BE2C (cell line): ENCODE results near the gene TUB.

Experiments
- DNase-seq: peaks from one replicate; pipeline ENCODE4 v3.0.0-alpha.2; 2020
- H3K27me3 ChIP-seq: fragments of 250-450 bp; sonication (Bioruptor Pico); 2 replicates; pipeline ENCODE4 v1.5.1; 2020; ENCODE audit warnings: mild to moderate bottlenecking
- H3K36me3 ChIP-seq: fragments of 250-450 bp; sonication (Bioruptor Pico); 2 replicates; pipeline ENCODE4 v1.5.1; 2020; ENCODE audit warnings: mild to moderate bottlenecking
- H3K4me1 ChIP-seq: fragments of 250-450 bp; sonication (Bioruptor Pico); 2 replicates; pipeline ENCODE4 v1.5.1; 2020
- H3K4me3 ChIP-seq: 2 replicates; pipeline ENCODE4 v1.5.1; 2011; ENCODE audit warnings: low read depth, low read length
- H3K9me3 ChIP-seq: fragments of 250-450 bp; sonication (Bioruptor Pico); 2 replicates; pipeline ENCODE4 v1.5.1; 2020
- TF ChIP-seq, protein P1 (sequence below): IDR thresholded peaks from 2 replicates; pipeline ENCODE4 v1.5.1; 2012; ENCODE audit warnings: mild to moderate bottlenecking, low read depth, low read length

The TUB gene

DNA sequence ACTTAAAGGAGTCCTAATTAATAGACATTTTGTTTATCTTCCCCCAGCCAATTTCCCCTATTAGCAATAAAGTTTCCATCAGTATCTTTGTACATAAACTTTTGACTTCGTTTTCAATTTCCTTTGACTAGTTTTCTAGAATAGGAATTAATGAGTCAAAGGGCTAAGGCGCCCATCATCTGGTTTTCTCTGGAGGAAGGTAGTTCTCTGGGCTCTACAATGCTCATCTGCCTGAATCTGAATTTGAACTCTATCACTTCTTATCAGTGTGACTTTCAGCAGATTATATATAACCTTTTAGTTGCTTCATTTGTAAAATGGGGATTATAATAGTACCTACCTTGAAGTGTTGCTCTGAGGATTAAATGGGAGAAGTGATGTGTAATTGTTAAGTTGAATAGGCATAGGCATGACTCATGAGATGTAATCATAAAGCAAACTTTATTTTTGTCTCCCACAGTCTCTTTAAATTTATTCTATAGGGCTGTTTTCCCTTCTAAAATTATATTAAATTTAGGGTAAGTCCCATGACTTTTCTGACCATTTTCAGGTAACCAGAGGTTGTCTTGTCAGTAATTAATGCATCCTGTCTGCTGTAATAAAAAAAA, 5.8 kb upstream of the TUB start:
- Histone ChIP-seq H3K4me1 (peaks cover 1% of the 10 kb centered on the region), H3K36me3 (no peaks in the 10 kb centered on the region), H3K9me3 (no peaks in the 10 kb centered on the region), H3K27me3 (no peaks in the 10 kb centered on the region), H3K4me3 (no peak overlapping the region)
- TF ChIP-seq, protein P1, sequence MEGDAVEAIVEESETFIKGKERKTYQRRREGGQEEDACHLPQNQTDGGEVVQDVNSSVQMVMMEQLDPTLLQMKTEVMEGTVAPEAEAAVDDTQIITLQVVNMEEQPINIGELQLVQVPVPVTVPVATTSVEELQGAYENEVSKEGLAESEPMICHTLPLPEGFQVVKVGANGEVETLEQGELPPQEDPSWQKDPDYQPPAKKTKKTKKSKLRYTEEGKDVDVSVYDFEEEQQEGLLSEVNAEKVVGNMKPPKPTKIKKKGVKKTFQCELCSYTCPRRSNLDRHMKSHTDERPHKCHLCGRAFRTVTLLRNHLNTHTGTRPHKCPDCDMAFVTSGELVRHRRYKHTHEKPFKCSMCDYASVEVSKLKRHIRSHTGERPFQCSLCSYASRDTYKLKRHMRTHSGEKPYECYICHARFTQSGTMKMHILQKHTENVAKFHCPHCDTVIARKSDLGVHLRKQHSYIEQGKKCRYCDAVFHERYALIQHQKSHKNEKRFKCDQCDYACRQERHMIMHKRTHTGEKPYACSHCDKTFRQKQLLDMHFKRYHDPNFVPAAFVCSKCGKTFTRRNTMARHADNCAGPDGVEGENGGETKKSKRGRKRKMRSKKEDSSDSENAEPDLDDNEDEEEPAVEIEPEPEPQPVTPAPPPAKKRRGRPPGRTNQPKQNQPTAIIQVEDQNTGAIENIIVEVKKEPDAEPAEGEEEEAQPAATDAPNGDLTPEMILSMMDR, result no peak
- DNase-seq, result no peak

DNA sequence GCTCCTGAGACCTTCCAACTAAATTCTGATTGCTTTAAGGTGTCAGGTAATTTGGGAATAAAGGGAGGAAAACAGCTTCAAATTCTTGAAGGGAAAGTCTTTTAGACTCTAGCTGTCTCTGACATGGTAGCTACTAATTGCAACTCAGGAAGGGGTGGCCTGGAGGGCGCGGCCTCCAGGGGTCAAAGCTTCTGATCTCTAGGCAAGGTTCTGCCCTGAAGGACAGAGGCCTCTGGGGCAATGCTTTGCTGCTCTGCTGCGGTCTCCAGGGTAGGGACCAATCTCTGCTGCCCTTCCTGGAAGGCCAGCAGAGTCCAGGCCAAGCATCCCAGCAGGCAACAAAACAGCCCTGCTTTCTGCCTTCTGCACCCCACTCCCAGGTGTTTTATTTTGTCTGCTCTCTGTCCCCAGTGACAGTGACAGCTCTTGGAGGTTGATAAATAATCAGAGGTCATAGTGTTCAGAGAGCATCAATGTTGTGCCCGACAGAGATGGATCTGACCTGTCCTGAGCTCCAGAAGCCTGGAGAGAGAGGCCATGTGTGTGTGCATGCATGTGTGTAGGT, 1.8 kb upstream of the TUB start:
- Histone ChIP-seq H3K4me1 (no peaks in the 10 kb centered on the region; the same call in 1 of the 2 replicates), H3K4me3 (no peak overlapping the region), H3K9me3 (no peaks in the 10 kb centered on the region), H3K36me3 (no peaks in the 10 kb centered on the region; the same call in 1 of the 2 replicates), H3K27me3 (no peaks in the 10 kb centered on the region)
- TF ChIP-seq, protein P1, result no peak
- DNase-seq, result no peak

DNA sequence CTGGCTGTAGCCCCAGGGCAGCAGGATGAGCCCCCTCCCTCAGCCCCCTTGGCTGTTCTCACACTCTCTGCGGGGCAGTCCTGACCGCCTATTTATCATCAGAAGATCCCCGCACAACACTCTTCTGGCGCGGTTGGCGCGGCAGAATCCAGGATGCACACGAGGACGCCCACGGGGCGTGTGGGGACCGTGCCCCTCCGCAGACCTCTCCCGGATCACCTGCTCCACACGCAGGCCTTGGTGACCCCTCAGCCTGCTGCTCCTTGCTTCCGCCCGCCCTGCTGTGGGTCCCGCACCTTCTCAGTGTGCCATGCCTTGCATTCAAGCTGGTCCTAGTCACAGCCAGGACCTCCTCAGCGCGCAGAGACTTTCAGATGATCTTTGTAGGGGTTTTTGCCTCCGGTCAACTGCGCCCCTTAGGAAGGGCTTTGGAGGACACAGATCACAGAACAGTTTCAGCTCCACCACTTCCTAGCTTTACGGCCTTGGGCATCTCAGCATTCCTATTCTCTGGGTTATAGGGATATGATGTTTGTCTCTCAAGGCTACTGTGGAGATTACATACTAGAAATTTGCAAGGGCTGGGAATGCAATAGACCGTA, 841 bp upstream of the TUB start:
- Histone ChIP-seq H3K27me3 (no peaks in the 10 kb centered on the region), H3K4me1 (peaks cover 4% of the 10 kb centered on the region), H3K36me3 (no peaks in the 10 kb centered on the region; the same call in 1 of the 2 replicates), H3K4me3 (peak overlapping the region; percentile 38), H3K9me3 (no peaks in the 10 kb centered on the region)
- no peak for DNase-seq
- TF ChIP-seq, protein P1, result no peak

- no peaks in the 10 kb centered on the region for H3K27me3 ChIP-seq
- H3K4me3 ChIP-seq, result peak overlapping the region; percentile 76
- peaks cover 14% of the 10 kb centered on the region for H3K4me1 ChIP-seq
- no peaks in the 10 kb centered on the region; the same call in 1 of the 2 replicates for H3K36me3 ChIP-seq
- DNase-seq, result no peak
- no peaks in the 10 kb centered on the region for H3K9me3 ChIP-seq
- TF ChIP-seq, protein P1, result no peak
Measured at GRCh38 chr11:8081591-8082250, 710 bp downstream of the TUB start.

DNA sequence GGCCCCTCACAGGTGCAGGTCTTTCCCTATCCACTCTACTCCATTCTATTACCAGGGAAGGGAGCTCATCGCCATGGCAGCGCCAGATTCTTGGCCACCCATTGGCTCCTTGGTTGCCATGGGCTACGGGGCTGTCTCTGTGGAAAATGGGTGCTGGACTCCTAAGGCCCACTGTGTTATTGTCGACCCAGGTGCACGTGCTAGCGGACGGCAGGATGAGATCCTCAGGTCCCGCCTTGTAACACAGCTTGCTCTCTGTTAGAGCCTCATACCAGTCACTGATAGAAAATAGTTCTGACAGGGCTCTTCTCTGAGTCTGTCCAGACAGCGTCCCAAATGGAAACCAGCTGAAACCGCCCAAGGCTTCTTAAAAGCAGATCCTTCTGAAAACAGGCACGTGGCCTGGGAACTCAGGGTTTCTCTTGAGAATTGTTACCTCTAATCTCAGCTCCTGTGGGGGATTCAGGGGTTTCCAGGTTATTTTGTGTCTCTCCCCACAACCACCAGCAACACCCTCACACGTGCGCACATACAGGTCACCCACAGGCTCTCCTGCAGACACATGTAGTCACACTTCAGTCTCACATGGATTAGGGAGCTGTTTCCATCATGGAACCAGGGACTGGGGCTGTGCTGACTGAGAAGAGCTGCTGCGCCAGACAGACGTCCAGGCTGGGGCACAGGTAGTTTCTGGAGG, 1.5 kb downstream of the TUB start:
- TF ChIP-seq, protein P1, result no peak
- H3K4me1 ChIP-seq, result peaks cover 21% of the 10 kb centered on the region
- H3K36me3 ChIP-seq, result no peaks in the 10 kb centered on the region; the same call in 1 of the 2 replicates
- DNase-seq, result peak; percentile 72
- H3K27me3 ChIP-seq, result no peaks in the 10 kb centered on the region
- H3K4me3 ChIP-seq, result peak overlapping the region; percentile 76
- H3K9me3 ChIP-seq, result no peaks in the 10 kb centered on the region
